Stimulated activated naive CD8-positive, alpha-beta T cell treated with anti-CD3 and anti-CD28 coated beads, Interleukin-15, Interleukin-2, amounts not matched to agents 100 ng/mL and 50 ng/mL, for 24 hours (primary cell): Measurements from ENCODE around the gene GRAMD1A.

Source experiments
- H3K27ac Mint-ChIP-seq: one replicate; pipeline ENCODE4 v1.8.0; 2021; ENCODE audit warnings: mild to moderate bottlenecking, mixed read lengths
- H3K27me3 Mint-ChIP-seq: one replicate; pipeline ENCODE4 v1.8.0; 2021; ENCODE audit warnings: mixed read lengths
- H3K36me3 Mint-ChIP-seq: one replicate; pipeline ENCODE4 v1.8.0; 2021; ENCODE audit warnings: low read depth, mixed read lengths
- H3K4me1 Mint-ChIP-seq: one replicate; pipeline ENCODE4 v1.8.0; 2021; ENCODE audit warnings: low read depth, mixed read lengths
- H3K4me3 Mint-ChIP-seq: one replicate; pipeline ENCODE4 v1.8.0; 2021; ENCODE audit warnings: mild to moderate bottlenecking, mixed read lengths
- H3K9me3 Mint-ChIP-seq: one replicate; pipeline ENCODE4 v1.8.0; 2021; ENCODE audit warnings: mixed read lengths

The GRAMD1A gene

GRCh38 chr19:35068941-35069634 lies 69.0 kb downstream of the GRAMD1A start:
- H3K4me3 Mint-ChIP-seq, result no peak overlapping the region
- peaks cover 8% of the 10 kb centered on the region for H3K4me1 Mint-ChIP-seq
- no peak overlapping the region for H3K27ac Mint-ChIP-seq
- H3K27me3 Mint-ChIP-seq, result no peaks in the 10 kb centered on the region
- H3K9me3 Mint-ChIP-seq, result no peaks in the 10 kb centered on the region
- no peaks in the 10 kb centered on the region for H3K36me3 Mint-ChIP-seq

GRCh38 chr19:35069696-35070095 lies 69.6 kb downstream of the GRAMD1A start:
- Mint-ChIP-seq H3K36me3 (no peaks in the 10 kb centered on the region), H3K9me3 (no peaks in the 10 kb centered on the region), H3K27me3 (no peaks in the 10 kb centered on the region), H3K27ac (no peak overlapping the region), H3K4me3 (no peak overlapping the region), H3K4me1 (peaks cover 5% of the 10 kb centered on the region)

- H3K4me1 Mint-ChIP-seq, result peaks cover 5% of the 10 kb centered on the region
- no peak overlapping the region for H3K27ac Mint-ChIP-seq
- no peaks in the 10 kb centered on the region for H3K9me3 Mint-ChIP-seq
- H3K36me3 Mint-ChIP-seq, result no peaks in the 10 kb centered on the region
- no peaks in the 10 kb centered on the region for H3K27me3 Mint-ChIP-seq
- H3K4me3 Mint-ChIP-seq, result no peak overlapping the region
Observed at GRCh38 chr19:35070471-35070870, 70.3 kb downstream of the GRAMD1A start.

- H3K4me1 Mint-ChIP-seq, result no peaks in the 10 kb centered on the region
- H3K27ac Mint-ChIP-seq, result no peak overlapping the region
- no peaks in the 10 kb centered on the region for H3K9me3 Mint-ChIP-seq
- H3K27me3 Mint-ChIP-seq, result peaks cover 4% of the 10 kb centered on the region
- H3K36me3 Mint-ChIP-seq, result no peaks in the 10 kb centered on the region
- no peak overlapping the region for H3K4me3 Mint-ChIP-seq
Observed at GRCh38 chr19:35073516-35073915, 73.4 kb downstream of the GRAMD1A start.

- Mint-ChIP-seq H3K4me1 (no peaks in the 10 kb centered on the region), H3K27ac (no peak overlapping the region), H3K4me3 (no peak overlapping the region), H3K36me3 (no peaks in the 10 kb centered on the region), H3K9me3 (no peaks in the 10 kb centered on the region), H3K27me3 (peaks cover 4% of the 10 kb centered on the region)
Observed at GRCh38 chr19:35073941-35074340, 73.8 kb downstream of the GRAMD1A start.

- H3K27ac Mint-ChIP-seq, result no peak overlapping the region
- no peaks in the 10 kb centered on the region for H3K9me3 Mint-ChIP-seq
- peaks cover 4% of the 10 kb centered on the region for H3K27me3 Mint-ChIP-seq
- no peaks in the 10 kb centered on the region for H3K4me1 Mint-ChIP-seq
- no peak overlapping the region for H3K4me3 Mint-ChIP-seq
- no peaks in the 10 kb centered on the region for H3K36me3 Mint-ChIP-seq
Observed at GRCh38 chr19:35074426-35075201, 74.5 kb downstream of the GRAMD1A start.

- no peaks in the 10 kb centered on the region for H3K4me1 Mint-ChIP-seq
- H3K4me3 Mint-ChIP-seq, result no peak overlapping the region
- peaks cover 4% of the 10 kb centered on the region for H3K27me3 Mint-ChIP-seq
- no peaks in the 10 kb centered on the region for H3K36me3 Mint-ChIP-seq
- no peaks in the 10 kb centered on the region for H3K9me3 Mint-ChIP-seq
- no peak overlapping the region for H3K27ac Mint-ChIP-seq
Observed at GRCh38 chr19:35075202-35076025, 75.3 kb downstream of the GRAMD1A start.

- H3K9me3 Mint-ChIP-seq, result no peaks in the 10 kb centered on the region
- peaks cover 4% of the 10 kb centered on the region for H3K27me3 Mint-ChIP-seq
- H3K4me1 Mint-ChIP-seq, result no peaks in the 10 kb centered on the region
- no peak overlapping the region for H3K27ac Mint-ChIP-seq
- H3K4me3 Mint-ChIP-seq, result no peak overlapping the region
- H3K36me3 Mint-ChIP-seq, result no peaks in the 10 kb centered on the region
Observed at GRCh38 chr19:35076026-35076370, 75.9 kb downstream of the GRAMD1A start.
